WTC11 (cell line): ENCODE data around the gene USP49. TPM values are rescaled to one million over a fixed set of nuclear protein-coding genes. Genes with fewer than 3 reads are reported as not detected.

Source experiments
- ATAC-seq: fragments of 200-7000 bp; cut with Tn5 transposase; 2 replicates; pipeline ENCODE4 v1.10.0; 2021; ENCODE audit warnings: mild to moderate bottlenecking, moderate library complexity
- CTCF ChIA-PET: fragments of 300-600 bp; sonication (Branson Sonifier 250); formaldehyde crosslinking; loops from one replicate; lab custom pipeline; 2021; ENCODE audit warnings: antibody characterized with exemption; lab: Charles Lee
- POLR2A ChIA-PET: fragments of 350-600 bp; sonication (Branson Sonifier 250); formaldehyde crosslinking; loops from one replicate; lab custom pipeline; 2021; ENCODE audit warnings: antibody characterized with exemption; lab: Charles Lee
- DNase-seq: peaks from one replicate; pipeline ENCODE4 v3.0.0; 2021; ENCODE audit warnings: low spot score
- H3K27ac Mint-ChIP-seq: 2 replicates; pipeline ENCODE4 v1.8.0; 2021; ENCODE audit warnings: mixed read lengths
- H3K27me3 Mint-ChIP-seq: 2 replicates; pipeline ENCODE4 v1.8.0; 2021; ENCODE audit warnings: low read depth, mild to moderate bottlenecking, moderate library complexity, mixed read lengths
- H3K36me3 Mint-ChIP-seq: 2 replicates; pipeline ENCODE4 v1.8.0; 2021; ENCODE audit warnings: mixed read lengths
- H3K4me1 Mint-ChIP-seq: 2 replicates; pipeline ENCODE4 v1.8.0; 2022; ENCODE audit warnings: mixed read lengths
- H3K4me3 Mint-ChIP-seq: 2 replicates; pipeline ENCODE4 v1.8.0; 2021; ENCODE audit warnings: mild to moderate bottlenecking, moderate library complexity, mixed read lengths
- H3K9me3 Mint-ChIP-seq: 2 replicates; pipeline ENCODE4 v1.8.0; 2021; ENCODE audit warnings: mixed read lengths
- ATF1 ChIP-seq: sonication (generic); formaldehyde crosslinking; IDR thresholded peaks from 2 replicates; pipeline ENCODE4 v1.8.1; 2023; ENCODE audit warnings: mild to moderate bottlenecking, moderate library complexity, missing genetic modification reagents
- CTCF ChIP-seq: fragments of 200-600 bp; IDR thresholded peaks from 2 replicates; pipeline ENCODE4 v1.8.0; 2022; ENCODE audit warnings: antibody characterized with exemption
- FOXP4 ChIP-seq: sonication (generic); formaldehyde crosslinking; IDR thresholded peaks from 2 replicates; pipeline ENCODE4 v1.8.0; 2022; ENCODE audit warnings: mild to moderate bottlenecking, missing genetic modification reagents
- HMGXB4 ChIP-seq: sonication (generic); formaldehyde crosslinking; IDR thresholded peaks from 2 replicates; pipeline ENCODE4 v1.8.1; 2023; ENCODE audit warnings: mild to moderate bottlenecking, moderate library complexity, missing genetic modification reagents
- IRF2 ChIP-seq: sonication (generic); formaldehyde crosslinking; IDR thresholded peaks from 2 replicates; pipeline ENCODE4 v1.8.0; 2022; ENCODE audit warnings: low read depth, missing genetic modification reagents, borderline replicate concordance
- MAX ChIP-seq: sonication (generic); formaldehyde crosslinking; IDR thresholded peaks from 2 replicates; pipeline ENCODE4 v1.8.0; 2022; ENCODE audit warnings: mild to moderate bottlenecking, missing genetic modification reagents
- NFATC4 ChIP-seq: fragments of 250-450 bp; sonication (Bioruptor Pico); IDR thresholded peaks from 2 replicates; pipeline ENCODE4 v1.9.0; 2021; ENCODE audit warnings: mild to moderate bottlenecking
- NFYB ChIP-seq: sonication (generic); formaldehyde crosslinking; conservative IDR thresholded peaks from 2 replicates; pipeline ENCODE4 v1.8.0; 2022; ENCODE audit warnings: low read depth, missing genetic modification reagents
- SMAD4 ChIP-seq: sonication (generic); formaldehyde crosslinking; IDR thresholded peaks from 2 replicates; pipeline ENCODE4 v1.8.0; 2022; ENCODE audit warnings: mild to moderate bottlenecking, missing genetic modification reagents
- SOX15 ChIP-seq: fragments of 250-450 bp; sonication (Bioruptor Pico); IDR thresholded peaks from 2 replicates; pipeline ENCODE4 v1.9.0; 2021; ENCODE audit warnings: mild to moderate bottlenecking
- TCF7 ChIP-seq: sonication (generic); formaldehyde crosslinking; IDR thresholded peaks from 2 replicates; pipeline ENCODE4 v1.8.0; 2022; ENCODE audit warnings: mild to moderate bottlenecking, low read depth, missing genetic modification reagents, moderate library complexity
- total RNA-seq: library from RNA; stranded (reverse); gene quantifications from 3 replicates; pipeline ENCODE4 v1.2.3, GENCODE V29; 2021
- TF ChIP-seq, protein P1 (sequence below): sonication (generic); formaldehyde crosslinking; conservative IDR thresholded peaks from 2 replicates; pipeline ENCODE4 v1.8.1; 2023; ENCODE audit warnings: mild to moderate bottlenecking, low read depth, missing genetic modification reagents, moderate library complexity

The USP49 gene
- total RNA-seq, 1 experiment from 2014 or later: 18.4 TPM

- TF ChIP-seq HMGXB4 (CRISPR knock-in tag) (no peak), CTCF (no peak), FOXP4 (CRISPR knock-in tag) (no peak), NFYB (CRISPR knock-in tag) (no peak), TCF7 (CRISPR knock-in tag) (no peak)
- TF ChIP-seq, protein P1, sequence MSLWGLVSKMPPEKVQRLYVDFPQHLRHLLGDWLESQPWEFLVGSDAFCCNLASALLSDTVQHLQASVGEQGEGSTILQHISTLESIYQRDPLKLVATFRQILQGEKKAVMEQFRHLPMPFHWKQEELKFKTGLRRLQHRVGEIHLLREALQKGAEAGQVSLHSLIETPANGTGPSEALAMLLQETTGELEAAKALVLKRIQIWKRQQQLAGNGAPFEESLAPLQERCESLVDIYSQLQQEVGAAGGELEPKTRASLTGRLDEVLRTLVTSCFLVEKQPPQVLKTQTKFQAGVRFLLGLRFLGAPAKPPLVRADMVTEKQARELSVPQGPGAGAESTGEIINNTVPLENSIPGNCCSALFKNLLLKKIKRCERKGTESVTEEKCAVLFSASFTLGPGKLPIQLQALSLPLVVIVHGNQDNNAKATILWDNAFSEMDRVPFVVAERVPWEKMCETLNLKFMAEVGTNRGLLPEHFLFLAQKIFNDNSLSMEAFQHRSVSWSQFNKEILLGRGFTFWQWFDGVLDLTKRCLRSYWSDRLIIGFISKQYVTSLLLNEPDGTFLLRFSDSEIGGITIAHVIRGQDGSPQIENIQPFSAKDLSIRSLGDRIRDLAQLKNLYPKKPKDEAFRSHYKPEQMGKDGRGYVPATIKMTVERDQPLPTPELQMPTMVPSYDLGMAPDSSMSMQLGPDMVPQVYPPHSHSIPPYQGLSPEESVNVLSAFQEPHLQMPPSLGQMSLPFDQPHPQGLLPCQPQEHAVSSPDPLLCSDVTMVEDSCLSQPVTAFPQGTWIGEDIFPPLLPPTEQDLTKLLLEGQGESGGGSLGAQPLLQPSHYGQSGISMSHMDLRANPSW (CRISPR knock-in tag): no peak
These were observed 113.8 kb downstream of the USP49 start (continued) for GRCh38 chr6:41781366-41781730.

- Mint-ChIP-seq H3K4me3 (peak within 1 kb of the TSS; percentile 84), H3K27me3 (peaks cover 50% of the 10 kb centered on the region), H3K36me3 (no peaks in the 10 kb centered on the region), H3K27ac (no peak within 1 kb of the TSS; the same call in 1 of the 2 replicates), H3K4me1 (peaks cover 30% of the 10 kb centered on the region), H3K9me3 (no peaks in the 10 kb centered on the region)
- DNase-seq: peak; percentile 56
- peak; percentile 3 for ATAC-seq
- no peak for TF ChIP-seq ATF1
- TF ChIP-seq FOXP4 (CRISPR knock-in tag): no peak
- TF ChIP-seq SOX15 (CRISPR knock-in tag): no peak
- 0 out of 2 replicates have a peak, but pooled peaks have one; percentile 23 for TF ChIP-seq MAX (CRISPR knock-in tag)
- no peak for TF ChIP-seq SMAD4 (CRISPR knock-in tag)
- no peak for TF ChIP-seq IRF2 (CRISPR knock-in tag)
- no peak for TF ChIP-seq NFATC4
- ChIA-PET CTCF (interaction anchor here (0.5 to 0.9 kb wide), 3 partner anchors 186 to 576 kb away, joined by 3 to 7 read pairs (median 4); no protein-coding TSS in a partner anchor), POLR2A (no interaction called here)
These were observed 114.4 kb downstream of the USP49 start, which contains the start of gene PRICKLE4 for GRCh38 chr6:41780551-41781365. Gene PRICKLE4 (plus strand): TSS chr6:41780782. CDS start chr6:41783474, 2,692 bp downstream.
